Liver (tissue), 9 donors: ENCODE data around the gene ODAM. TPM values are rescaled to one million over a fixed set of nuclear protein-coding genes. Genes with fewer than 3 reads are reported as not detected.

ENCODE experiments used
- DNase-seq: peaks from one replicate; pipeline ENCODE4 v3.0.0-alpha.2; 2017; ENCODE audit warnings: low spot score
- H3K27ac ChIP-seq, 2 donors: one replicate each; pipeline ENCODE4 v1.7.0; 2013; ENCODE audit warnings: inconsistent platforms in 2 of 2, low read length in 2 of 2, control low read depth in 1 of 2, low read depth in 1 of 2, mild to moderate bottlenecking in 1 of 2
- H3K27me3 ChIP-seq, 4 donors: one replicate each; pipeline versions ENCODE4 v1.6.1 to v1.7.0; 2013; ENCODE audit warnings: low read length in 3 of 4, inconsistent platforms in 1 of 4, mild to moderate bottlenecking in 1 of 4, moderate library complexity in 1 of 4; ENCODE audit not compliant: control insufficient read depth in 4 of 4, insufficient read depth in 4 of 4
- H3K36me3 ChIP-seq, 4 donors: one replicate each; pipeline versions ENCODE4 v1.6.1 to v1.7.0; 2013; ENCODE audit warnings: low read length in 3 of 4, mild to moderate bottlenecking in 3 of 4, low read depth in 1 of 4, moderate library complexity in 1 of 4; ENCODE audit not compliant: control insufficient read depth in 4 of 4, insufficient read depth in 3 of 4
- H3K4me1 ChIP-seq, 4 donors: one replicate each; pipeline versions ENCODE4 v1.6.1 to v1.7.0; 2013; ENCODE audit warnings: low read length in 3 of 4, mild to moderate bottlenecking in 3 of 4, moderate library complexity in 1 of 4; ENCODE audit not compliant: control insufficient read depth in 4 of 4, insufficient read depth in 4 of 4
- H3K4me3 ChIP-seq, 3 donors: one replicate each; pipeline versions ENCODE4 v1.6.1 to v1.7.0; 2013; ENCODE audit warnings: low read length in 3 of 3, control low read depth in 1 of 3, low read depth in 1 of 3, mild to moderate bottlenecking in 1 of 3
- H3K9ac ChIP-seq, 2 donors: one replicate each; pipeline ENCODE4 v1.7.0; 2013; ENCODE audit warnings: low read length in 2 of 2, mild to moderate bottlenecking in 2 of 2, moderate library complexity in 2 of 2, control low read depth in 1 of 2, low read depth in 1 of 2
- H3K9me3 ChIP-seq, 4 donors: one replicate each; pipeline versions ENCODE4 v1.6.1 to v1.7.0; 2013; ENCODE audit warnings: low read length in 3 of 4; ENCODE audit not compliant: control insufficient read depth in 4 of 4
- EGR1 ChIP-seq, 2 donors: IDR thresholded peaks; 2 replicates each; pipeline ENCODE4 v1.6.1; 2016 to 2018; ENCODE audit warnings: antibody characterized with exemption in 2 of 2, low read depth in 2 of 2
- FOXA1 ChIP-seq: IDR thresholded peaks from 2 replicates; pipeline ENCODE4 v1.6.1; 2016; ENCODE audit warnings: antibody characterized with exemption
- FOXA2 ChIP-seq: IDR thresholded peaks from 2 replicates; pipeline ENCODE4 v1.6.1; 2016; ENCODE audit warnings: antibody characterized with exemption
- GABPA ChIP-seq, 2 donors: IDR thresholded peaks in 1 of 2; conservative IDR thresholded peaks in 1 of 2; 2 replicates each; pipeline ENCODE4 v1.6.1; 2016; ENCODE audit warnings: antibody characterized with exemption in 2 of 2, mild to moderate bottlenecking in 1 of 2, moderate library complexity in 1 of 2
- HNF4A ChIP-seq, 2 donors: conservative IDR thresholded peaks; 2 replicates each; pipeline ENCODE4 v1.6.1; 2016; ENCODE audit warnings: antibody characterized with exemption in 2 of 2, mild to moderate bottlenecking in 2 of 2
- HNF4G ChIP-seq: IDR thresholded peaks from 2 replicates; pipeline ENCODE4 v1.6.1; 2016; ENCODE audit warnings: antibody characterized with exemption
- JUND ChIP-seq, 2 donors: IDR thresholded peaks; 2 replicates each; pipeline ENCODE4 v1.6.1; 2016; ENCODE audit warnings: antibody characterized with exemption in 2 of 2
- NR2F2 ChIP-seq: IDR thresholded peaks from 2 replicates; pipeline ENCODE4 v1.6.1; 2016; ENCODE audit warnings: antibody characterized with exemption
- RAD21 ChIP-seq, 2 donors: IDR thresholded peaks; 2 replicates each; pipeline ENCODE4 v1.6.1; 2016; ENCODE audit warnings: antibody characterized with exemption in 2 of 2, mild to moderate bottlenecking in 2 of 2
- RXRA ChIP-seq, 2 donors: IDR thresholded peaks; 2 replicates each; pipeline ENCODE4 v1.6.1; 2017 to 2018; ENCODE audit warnings: antibody characterized with exemption in 2 of 2, mild to moderate bottlenecking in 1 of 2
- SP1 ChIP-seq: IDR thresholded peaks from 2 replicates; pipeline ENCODE4 v1.6.1; 2018; ENCODE audit warnings: antibody characterized with exemption, mild to moderate bottlenecking
- TAF1 ChIP-seq: conservative IDR thresholded peaks from 2 replicates; pipeline ENCODE4 v1.6.1; 2016; ENCODE audit warnings: antibody characterized with exemption, mild to moderate bottlenecking
- YY1 ChIP-seq: IDR thresholded peaks from 2 replicates; pipeline ENCODE4 v1.6.1; 2016; ENCODE audit warnings: antibody characterized with exemption, mild to moderate bottlenecking
- WGBS: extraction: QIAGEN DNeasy Blood & Tissue Kit; methylation state at CpG from one replicate; pipeline ENCODE4 v1.1.7; 2013; 5-methylcytosine and 5-hydroxymethylcytosine counted together
- polyA plus RNA-seq, 2 donors: library from polyadenylated mRNA; stranded (reverse) in 1 of 2; unstranded in 1 of 2; fragments of 200-250 nt in 1 of 2; fragments of >200 nt in 1 of 2; fragmentation: Nextera tagmentation in 1 of 2; extraction: Ambion mirVana in 1 of 2; gene quantifications; one replicate each; pipeline versions ENCODE4 v1.2.1 to v1.2.3, GENCODE V29; 2013 to 2015
- total RNA-seq, 2 donors: library from RNA; depleted of rRNA; stranded (reverse); fragments of >200 nt; gene quantifications; one replicate each; pipeline ENCODE4 v1.2.3, GENCODE V29; 2014
- TF ChIP-seq, protein P1 (sequence below): IDR thresholded peaks from 2 replicates; pipeline ENCODE4 v1.6.1; 2016; ENCODE audit warnings: antibody characterized with exemption
- TF ChIP-seq, protein P2 (sequence below): IDR thresholded peaks from 2 replicates; pipeline ENCODE4 v1.6.1; 2016; ENCODE audit warnings: antibody characterized with exemption, mild to moderate bottlenecking
- TF ChIP-seq, protein P3 (sequence below): fragments of 150-350 bp; IDR thresholded peaks from 2 replicates; pipeline ENCODE4 v1.5.1; 2017; ENCODE audit warnings: improper control_type of control experiment, low read depth, low read length; ENCODE audit not compliant: missing input control
- TF ChIP-seq, protein P4 (sequence below): IDR thresholded peaks from 2 replicates; pipeline ENCODE4 v1.6.1; 2016; ENCODE audit warnings: antibody characterized with exemption
- TF ChIP-seq, protein P5 (sequence below): IDR thresholded peaks from 2 replicates; pipeline ENCODE4 v1.6.1; 2016; ENCODE audit warnings: antibody characterized with exemption
- donor health status: healthy.
- donor health status: healthy.
- donor health status: healthy.
- donor health status: healthy.
- donor health status: healthy.

The ODAM gene
- total and polyA plus RNA-seq, 4 donors, result 0.25 to 0.28 TPM; not detected in 2

DNA sequence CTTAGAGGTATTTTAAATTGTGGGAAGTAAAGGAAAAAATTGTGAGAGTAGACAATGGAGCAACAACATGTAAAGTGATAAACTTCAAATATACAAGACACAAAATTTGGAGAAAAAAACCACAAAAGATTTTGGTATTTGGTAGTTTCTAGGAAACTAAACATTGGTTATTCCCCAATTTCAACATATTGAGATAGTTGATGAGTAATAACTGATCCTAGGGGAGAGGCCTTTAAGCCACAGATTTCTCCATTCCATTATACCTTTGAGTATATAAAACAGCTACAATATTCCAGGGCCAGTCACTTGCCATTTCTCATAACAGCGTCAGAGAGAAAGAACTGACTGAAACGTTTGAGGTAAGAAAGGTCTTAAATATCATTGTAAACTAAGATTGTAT lies 30.3 kb downstream of the ODAM start, which contains the start of gene FDCSP (continued):
- TF ChIP-seq EGR1 (IDR thresholded peaks at IDR 0.05; ENCODE audit: low read depth in 2 of 2), result no peak
- TF ChIP-seq, protein P1, sequence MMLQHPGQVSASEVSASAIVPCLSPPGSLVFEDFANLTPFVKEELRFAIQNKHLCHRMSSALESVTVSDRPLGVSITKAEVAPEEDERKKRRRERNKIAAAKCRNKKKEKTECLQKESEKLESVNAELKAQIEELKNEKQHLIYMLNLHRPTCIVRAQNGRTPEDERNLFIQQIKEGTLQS, result no peak
- no peak for TF ChIP-seq FOXA1

DNA sequence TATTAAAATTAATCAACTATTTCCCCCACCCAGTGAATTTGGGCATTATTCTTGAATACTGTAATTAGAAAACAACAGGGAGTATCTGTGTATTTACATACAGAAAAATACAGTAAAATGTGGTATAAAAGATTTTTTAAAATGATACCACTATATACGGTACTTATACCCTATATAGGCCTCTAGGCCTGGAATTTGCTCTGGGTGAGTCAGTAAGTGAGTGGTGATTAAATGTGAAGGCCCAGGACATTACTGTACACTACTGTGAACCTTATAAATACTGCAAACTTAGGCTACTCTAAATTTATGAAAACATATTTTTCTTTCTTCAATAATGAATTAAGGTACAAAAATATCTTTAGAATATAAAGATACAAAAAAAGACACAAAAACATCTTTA lies 40.6 kb downstream of the ODAM start:
- peaks cover 0 to 4% (median 0%) of the 10 kb centered on the region in 4 donors for H3K4me1 ChIP-seq
- DNase-seq, result no peak
- TF ChIP-seq, protein P2, sequence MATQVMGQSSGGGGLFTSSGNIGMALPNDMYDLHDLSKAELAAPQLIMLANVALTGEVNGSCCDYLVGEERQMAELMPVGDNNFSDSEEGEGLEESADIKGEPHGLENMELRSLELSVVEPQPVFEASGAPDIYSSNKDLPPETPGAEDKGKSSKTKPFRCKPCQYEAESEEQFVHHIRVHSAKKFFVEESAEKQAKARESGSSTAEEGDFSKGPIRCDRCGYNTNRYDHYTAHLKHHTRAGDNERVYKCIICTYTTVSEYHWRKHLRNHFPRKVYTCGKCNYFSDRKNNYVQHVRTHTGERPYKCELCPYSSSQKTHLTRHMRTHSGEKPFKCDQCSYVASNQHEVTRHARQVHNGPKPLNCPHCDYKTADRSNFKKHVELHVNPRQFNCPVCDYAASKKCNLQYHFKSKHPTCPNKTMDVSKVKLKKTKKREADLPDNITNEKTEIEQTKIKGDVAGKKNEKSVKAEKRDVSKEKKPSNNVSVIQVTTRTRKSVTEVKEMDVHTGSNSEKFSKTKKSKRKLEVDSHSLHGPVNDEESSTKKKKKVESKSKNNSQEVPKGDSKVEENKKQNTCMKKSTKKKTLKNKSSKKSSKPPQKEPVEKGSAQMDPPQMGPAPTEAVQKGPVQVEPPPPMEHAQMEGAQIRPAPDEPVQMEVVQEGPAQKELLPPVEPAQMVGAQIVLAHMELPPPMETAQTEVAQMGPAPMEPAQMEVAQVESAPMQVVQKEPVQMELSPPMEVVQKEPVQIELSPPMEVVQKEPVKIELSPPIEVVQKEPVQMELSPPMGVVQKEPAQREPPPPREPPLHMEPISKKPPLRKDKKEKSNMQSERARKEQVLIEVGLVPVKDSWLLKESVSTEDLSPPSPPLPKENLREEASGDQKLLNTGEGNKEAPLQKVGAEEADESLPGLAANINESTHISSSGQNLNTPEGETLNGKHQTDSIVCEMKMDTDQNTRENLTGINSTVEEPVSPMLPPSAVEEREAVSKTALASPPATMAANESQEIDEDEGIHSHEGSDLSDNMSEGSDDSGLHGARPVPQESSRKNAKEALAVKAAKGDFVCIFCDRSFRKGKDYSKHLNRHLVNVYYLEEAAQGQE, result no peak
- no peak for TF ChIP-seq HNF4A (conservative IDR thresholded peaks at IDR 0.05)
- no peak for TF ChIP-seq GABPA (IDR thresholded peaks at IDR 0.05 in 1 of 2, conservative IDR thresholded peaks at IDR 0.05 in 1 of 2)
- TF ChIP-seq NR2F2, result no peak
- TF ChIP-seq RAD21 (IDR thresholded peaks at IDR 0.05), result no peak
- TF ChIP-seq, protein P3, sequence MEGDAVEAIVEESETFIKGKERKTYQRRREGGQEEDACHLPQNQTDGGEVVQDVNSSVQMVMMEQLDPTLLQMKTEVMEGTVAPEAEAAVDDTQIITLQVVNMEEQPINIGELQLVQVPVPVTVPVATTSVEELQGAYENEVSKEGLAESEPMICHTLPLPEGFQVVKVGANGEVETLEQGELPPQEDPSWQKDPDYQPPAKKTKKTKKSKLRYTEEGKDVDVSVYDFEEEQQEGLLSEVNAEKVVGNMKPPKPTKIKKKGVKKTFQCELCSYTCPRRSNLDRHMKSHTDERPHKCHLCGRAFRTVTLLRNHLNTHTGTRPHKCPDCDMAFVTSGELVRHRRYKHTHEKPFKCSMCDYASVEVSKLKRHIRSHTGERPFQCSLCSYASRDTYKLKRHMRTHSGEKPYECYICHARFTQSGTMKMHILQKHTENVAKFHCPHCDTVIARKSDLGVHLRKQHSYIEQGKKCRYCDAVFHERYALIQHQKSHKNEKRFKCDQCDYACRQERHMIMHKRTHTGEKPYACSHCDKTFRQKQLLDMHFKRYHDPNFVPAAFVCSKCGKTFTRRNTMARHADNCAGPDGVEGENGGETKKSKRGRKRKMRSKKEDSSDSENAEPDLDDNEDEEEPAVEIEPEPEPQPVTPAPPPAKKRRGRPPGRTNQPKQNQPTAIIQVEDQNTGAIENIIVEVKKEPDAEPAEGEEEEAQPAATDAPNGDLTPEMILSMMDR, result no peak
- no peak for TF ChIP-seq RXRA (IDR thresholded peaks at IDR 0.05)
- TF ChIP-seq YY1, result no peak
- TF ChIP-seq JUND (IDR thresholded peaks at IDR 0.05), result no peak
- TF ChIP-seq, protein P4, sequence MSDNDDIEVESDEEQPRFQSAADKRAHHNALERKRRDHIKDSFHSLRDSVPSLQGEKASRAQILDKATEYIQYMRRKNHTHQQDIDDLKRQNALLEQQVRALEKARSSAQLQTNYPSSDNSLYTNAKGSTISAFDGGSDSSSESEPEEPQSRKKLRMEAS, result no peak
- TF ChIP-seq, protein P1, result no peak
- TF ChIP-seq TAF1, result no peak
- TF ChIP-seq SP1, result no peak
- no peak for TF ChIP-seq HNF4G
- no peak for TF ChIP-seq EGR1 (IDR thresholded peaks at IDR 0.05; ENCODE audit: low read depth in 2 of 2)
- TF ChIP-seq FOXA1, result no peak
- no peak for TF ChIP-seq FOXA2
- TF ChIP-seq, protein P5, sequence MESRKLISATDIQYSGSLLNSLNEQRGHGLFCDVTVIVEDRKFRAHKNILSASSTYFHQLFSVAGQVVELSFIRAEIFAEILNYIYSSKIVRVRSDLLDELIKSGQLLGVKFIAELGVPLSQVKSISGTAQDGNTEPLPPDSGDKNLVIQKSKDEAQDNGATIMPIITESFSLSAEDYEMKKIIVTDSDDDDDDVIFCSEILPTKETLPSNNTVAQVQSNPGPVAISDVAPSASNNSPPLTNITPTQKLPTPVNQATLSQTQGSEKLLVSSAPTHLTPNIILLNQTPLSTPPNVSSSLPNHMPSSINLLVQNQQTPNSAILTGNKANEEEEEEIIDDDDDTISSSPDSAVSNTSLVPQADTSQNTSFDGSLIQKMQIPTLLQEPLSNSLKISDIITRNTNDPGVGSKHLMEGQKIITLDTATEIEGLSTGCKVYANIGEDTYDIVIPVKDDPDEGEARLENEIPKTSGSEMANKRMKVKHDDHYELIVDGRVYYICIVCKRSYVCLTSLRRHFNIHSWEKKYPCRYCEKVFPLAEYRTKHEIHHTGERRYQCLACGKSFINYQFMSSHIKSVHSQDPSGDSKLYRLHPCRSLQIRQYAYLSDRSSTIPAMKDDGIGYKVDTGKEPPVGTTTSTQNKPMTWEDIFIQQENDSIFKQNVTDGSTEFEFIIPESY, result no peak
- no peak overlapping the region for H3K4me3 ChIP-seq
- H3K36me3 ChIP-seq, result no peaks in the 10 kb centered on the region
- no peak overlapping the region for H3K9ac ChIP-seq
- no peaks in the 10 kb centered on the region for H3K27me3 ChIP-seq
- WGBS, result 94% methylated on average over 1 of the region's 1 CpG
- no peaks in the 10 kb centered on the region for H3K9me3 ChIP-seq
- no peak overlapping the region for H3K27ac ChIP-seq
